DMS 273 (cell line): ENCODE data around the gene CD8B.

Experiments used
- DNase-seq: peaks from one replicate; lab custom pipeline; 2025; ENCODE audit not compliant: unreplicated experiment; lab: John Stamatoyannopoulos, UW

The CD8B gene

DNA sequence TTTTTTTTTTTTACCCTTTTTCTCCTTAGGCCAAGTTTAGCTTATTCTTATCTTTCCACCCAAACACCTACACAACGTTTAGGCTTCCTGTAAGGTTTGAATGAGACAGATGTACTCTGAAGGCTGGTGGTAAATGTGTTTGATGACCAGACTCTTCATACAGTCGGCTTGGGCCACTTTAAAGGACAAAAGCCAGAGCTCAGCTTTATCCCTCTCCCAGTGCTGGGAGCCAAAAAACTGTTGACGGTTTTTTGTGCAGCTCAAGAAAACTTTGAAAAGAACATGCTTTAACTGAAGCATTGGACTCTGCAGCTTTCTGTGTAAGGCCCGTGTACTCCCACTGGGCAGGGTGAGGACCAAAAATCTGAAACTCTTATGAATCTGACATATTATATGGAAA lies 86.3 kb downstream of the CD8B start:
- no peak for DNase-seq

DNA sequence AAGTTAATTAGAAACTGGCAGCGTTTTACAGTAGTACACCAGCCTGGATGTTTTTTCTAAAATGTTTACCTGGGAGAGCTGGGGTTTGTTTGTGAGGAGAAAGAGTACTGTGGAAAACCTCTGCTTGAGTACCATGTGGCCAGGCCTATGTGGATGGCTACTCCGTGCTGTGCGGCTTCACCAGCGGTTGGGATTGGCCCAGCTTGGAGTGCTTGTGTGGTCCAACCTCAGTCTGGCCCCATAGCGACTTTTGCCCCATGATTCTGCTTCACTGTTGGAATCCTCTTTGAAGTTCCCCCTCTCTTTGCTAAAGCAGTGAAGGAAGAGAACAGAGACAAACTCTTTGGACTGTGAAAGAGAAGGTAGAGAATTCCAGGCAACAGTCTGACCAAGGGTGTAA lies 86.8 kb downstream of the CD8B start:
- no peak for DNase-seq

GRCh38 chr2:86772611-86773010 lies 89.1 kb downstream of the CD8B start:
- no peak for DNase-seq

GRCh38 chr2:86770816-86771301 lies 90.8 kb downstream of the CD8B start:
- no peak for DNase-seq

DNA sequence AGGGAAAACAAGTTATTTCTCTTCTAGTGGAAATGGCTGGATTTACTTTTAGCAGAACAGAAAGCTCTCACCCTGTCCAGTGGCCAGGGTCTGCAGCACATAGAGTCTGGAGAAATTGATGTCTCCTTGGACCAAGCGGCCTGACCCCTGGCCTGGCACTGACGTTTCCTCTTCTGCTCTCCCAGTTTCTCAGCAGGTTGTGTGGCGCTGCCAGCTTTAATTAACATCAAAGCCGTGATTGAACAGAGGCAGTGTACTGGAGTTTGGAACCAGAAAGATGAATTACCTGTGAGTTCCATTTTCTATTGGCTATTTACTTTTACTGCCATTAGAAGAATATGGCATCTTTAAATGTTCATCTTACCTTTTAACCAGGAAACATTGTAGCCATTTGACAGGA lies 91.8 kb downstream of the CD8B start:
- no peak for DNase-seq

- no peak for DNase-seq
Observed at GRCh38 chr2:86768189-86768949, 93.3 kb downstream of the CD8B start.
